Gastrocnemius medialis (tissue), 4 donors: ENCODE results near the gene WIF1. TPM values are rescaled to one million over a fixed set of nuclear protein-coding genes. Genes with fewer than 3 reads are reported as not detected.

Experiments used
- ATAC-seq, 2 donors: fragments of 150-250 bp; one replicate each; pipeline ENCODE4 v1.9.1; 2016
- DNase-seq, 2 donors: peaks; one replicate each; pipeline ENCODE4 v3.0.0-alpha.2; 2019
- H3K27ac ChIP-seq, 4 donors: fragments of 200-600 bp; sonication (generic); 1 replicate in 1 of 4; 2 replicates in 3 of 4; pipeline ENCODE4 v1.5.1; 2016 to 2018; ENCODE audit warnings: mild to moderate bottlenecking in 2 of 4, moderate library complexity in 1 of 4
- H3K27me3 ChIP-seq, 3 donors: fragments of 200-600 bp; sonication (generic) in 2 of 3; 1 replicate in 1 of 3; 2 replicates in 2 of 3; pipeline versions ENCODE4 v1.5.1 to v1.6.0; 2016 to 2019; ENCODE audit warnings: mild to moderate bottlenecking in 1 of 3, moderate library complexity in 1 of 3
- H3K36me3 ChIP-seq, 2 donors: fragments of 200-600 bp; sonication (generic) in 1 of 2; one replicate each; pipeline ENCODE4 v1.5.1; 2017 to 2018
- H3K4me1 ChIP-seq, 2 donors: fragments of 200-600 bp; sonication (generic) in 1 of 2; one replicate each; pipeline ENCODE4 v1.5.1; 2016 to 2017; ENCODE audit warnings: mild to moderate bottlenecking in 2 of 2
- H3K4me3 ChIP-seq, 4 donors: fragments of 200-600 bp; sonication (generic) in 3 of 4; 1 replicate in 1 of 4; 2 replicates in 3 of 4; pipeline ENCODE4 v1.5.1; 2016 to 2019; ENCODE audit warnings: mild to moderate bottlenecking in 2 of 4
- H3K9me3 ChIP-seq, 3 donors: fragments of 200-600 bp; sonication (generic) in 2 of 3; 1 replicate in 1 of 3; 2 replicates in 2 of 3; pipeline ENCODE4 v1.5.1; 2016 to 2019
- POLR2A ChIP-seq, 2 donors: fragments of 450-650 bp; IDR thresholded peaks; one replicate each; pipeline ENCODE4 v1.6.1; 2017; ENCODE audit warnings: antibody characterized with exemption in 2 of 2, mild to moderate bottlenecking in 2 of 2, moderate library complexity in 2 of 2
- in situ Hi-C, 4 donors: fragments of 200-750 bp; cut with MboI; loops; one replicate each; pipeline versions ENCODE4 v1.15.0 to v1.8.0; 2017; ENCODE audit warnings: low sequenced_read_pairs in 4 of 4
- intact Hi-C: fragments of 100-400 bp; cut with DNase I; formaldehyde crosslinking; loops from one replicate; pipeline ENCODE4 v1.15.1; 2023; ENCODE audit warnings: low total_unique reads
- total RNA-seq, 4 donors: library from RNA; depleted of rRNA; stranded (reverse); fragments of >200 nt; gene quantifications; one replicate each; pipeline versions ENCODE4 v1.1.0 to v1.2.3, GENCODE V29; 2016
- TF ChIP-seq, protein P1 (sequence below), 5 experiments: fragments of 450-650 bp in 3 of 5; fragments of 200-600 bp in 2 of 5; sonication (generic) in 2 of 5; IDR thresholded peaks in 4 of 5; conservative IDR thresholded peaks in 1 of 5; 1 replicate in 4 of 5; 2 replicates in 1 of 5; pipeline ENCODE4 v1.5.1; 2016 to 2019; ENCODE audit warnings: antibody characterized with exemption in 5 of 5, mild to moderate bottlenecking in 3 of 5, moderate library complexity in 3 of 5

Gene WIF1
- total RNA-seq, 4 donors from 2014 or later: not detected

DNA sequence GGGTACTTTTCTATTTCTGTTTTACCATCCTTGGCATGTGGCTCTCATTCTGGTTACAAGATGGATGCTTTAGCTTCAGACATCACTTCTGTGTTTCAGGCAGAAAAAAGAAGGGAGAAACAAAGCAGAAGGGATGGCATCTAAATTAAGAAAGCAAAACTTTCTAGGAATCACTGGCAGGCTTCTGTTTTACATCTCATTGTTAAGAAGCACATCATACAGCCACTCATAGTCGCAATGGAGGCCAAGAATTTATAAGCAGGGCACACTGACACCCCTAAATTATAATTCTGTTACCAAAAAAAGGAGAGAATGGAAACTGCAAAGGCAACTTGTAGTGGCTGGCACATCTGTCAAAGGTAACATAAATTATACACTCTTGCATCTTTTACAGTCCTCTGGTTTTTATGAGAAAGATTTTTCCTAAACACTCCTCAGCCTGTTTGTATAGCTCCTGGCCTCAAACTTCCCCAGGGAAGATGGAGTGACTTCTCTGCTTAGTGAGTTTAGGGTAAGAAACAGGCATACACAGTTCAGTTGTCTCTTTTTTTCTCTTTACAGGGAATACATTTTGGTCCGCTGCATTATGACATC is 26.3 kb upstream of the WIF1 start:
- in situ Hi-C loops (no loop called here), intact Hi-C loops (no loop called here)
- TF ChIP-seq POLR2A (IDR thresholded peaks at IDR 0.05): no peak
- TF ChIP-seq, protein P1, sequence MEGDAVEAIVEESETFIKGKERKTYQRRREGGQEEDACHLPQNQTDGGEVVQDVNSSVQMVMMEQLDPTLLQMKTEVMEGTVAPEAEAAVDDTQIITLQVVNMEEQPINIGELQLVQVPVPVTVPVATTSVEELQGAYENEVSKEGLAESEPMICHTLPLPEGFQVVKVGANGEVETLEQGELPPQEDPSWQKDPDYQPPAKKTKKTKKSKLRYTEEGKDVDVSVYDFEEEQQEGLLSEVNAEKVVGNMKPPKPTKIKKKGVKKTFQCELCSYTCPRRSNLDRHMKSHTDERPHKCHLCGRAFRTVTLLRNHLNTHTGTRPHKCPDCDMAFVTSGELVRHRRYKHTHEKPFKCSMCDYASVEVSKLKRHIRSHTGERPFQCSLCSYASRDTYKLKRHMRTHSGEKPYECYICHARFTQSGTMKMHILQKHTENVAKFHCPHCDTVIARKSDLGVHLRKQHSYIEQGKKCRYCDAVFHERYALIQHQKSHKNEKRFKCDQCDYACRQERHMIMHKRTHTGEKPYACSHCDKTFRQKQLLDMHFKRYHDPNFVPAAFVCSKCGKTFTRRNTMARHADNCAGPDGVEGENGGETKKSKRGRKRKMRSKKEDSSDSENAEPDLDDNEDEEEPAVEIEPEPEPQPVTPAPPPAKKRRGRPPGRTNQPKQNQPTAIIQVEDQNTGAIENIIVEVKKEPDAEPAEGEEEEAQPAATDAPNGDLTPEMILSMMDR (IDR thresholded peaks at IDR 0.05 in 4 of 5, conservative IDR thresholded peaks at IDR 0.05 in 1 of 5): no peak

GRCh38 chr12:65140738-65141137 is 19.6 kb upstream of the WIF1 start:
- in situ Hi-C loops: no loop called here
- no peaks in the 10 kb centered on the region for H3K27me3 ChIP-seq

More for the DNA sequence above, 26.3 kb upstream of the WIF1 start:
- Histone ChIP-seq H3K4me3 (no peak overlapping the region), H3K9me3 (no peaks in the 10 kb centered on the region), H3K27ac (no peak overlapping the region), H3K27me3 (no peaks in the 10 kb centered on the region), H3K36me3 (no peaks in the 10 kb centered on the region), H3K4me1 (no peaks in the 10 kb centered on the region)
- ATAC-seq (no peak), DNase-seq (no peak)

GRCh38 chr12:65139389-65139788 is 18.3 kb upstream of the WIF1 start:
- H3K36me3 ChIP-seq: no peaks in the 10 kb centered on the region
- intact Hi-C loops (no loop called here), in situ Hi-C loops (no loop called here)
- no peaks in the 10 kb centered on the region for H3K4me1 ChIP-seq
- no peak for DNase-seq
- ATAC-seq: no peak
- H3K27ac ChIP-seq: no peak overlapping the region
- TF ChIP-seq, protein P1 (IDR thresholded peaks at IDR 0.05 in 4 of 5, conservative IDR thresholded peaks at IDR 0.05 in 1 of 5): no peak
- TF ChIP-seq POLR2A (IDR thresholded peaks at IDR 0.05): no peak
- H3K4me3 ChIP-seq: no peak overlapping the region
- H3K27me3 ChIP-seq: no peaks in the 10 kb centered on the region
- H3K9me3 ChIP-seq: no peaks in the 10 kb centered on the region

More at GRCh38 chr12:65140738-65141137, 19.6 kb upstream of the WIF1 start:
- Histone ChIP-seq H3K9me3 (no peaks in the 10 kb centered on the region), H3K36me3 (no peaks in the 10 kb centered on the region), H3K27ac (no peak overlapping the region), H3K4me1 (no peaks in the 10 kb centered on the region), H3K4me3 (no peak overlapping the region)
- DNase-seq: no peak
- no peak for ATAC-seq
- TF ChIP-seq POLR2A (IDR thresholded peaks at IDR 0.05): no peak
- TF ChIP-seq, protein P1 (IDR thresholded peaks at IDR 0.05 in 4 of 5, conservative IDR thresholded peaks at IDR 0.05 in 1 of 5): no peak
- intact Hi-C loops: no loop called here

DNA sequence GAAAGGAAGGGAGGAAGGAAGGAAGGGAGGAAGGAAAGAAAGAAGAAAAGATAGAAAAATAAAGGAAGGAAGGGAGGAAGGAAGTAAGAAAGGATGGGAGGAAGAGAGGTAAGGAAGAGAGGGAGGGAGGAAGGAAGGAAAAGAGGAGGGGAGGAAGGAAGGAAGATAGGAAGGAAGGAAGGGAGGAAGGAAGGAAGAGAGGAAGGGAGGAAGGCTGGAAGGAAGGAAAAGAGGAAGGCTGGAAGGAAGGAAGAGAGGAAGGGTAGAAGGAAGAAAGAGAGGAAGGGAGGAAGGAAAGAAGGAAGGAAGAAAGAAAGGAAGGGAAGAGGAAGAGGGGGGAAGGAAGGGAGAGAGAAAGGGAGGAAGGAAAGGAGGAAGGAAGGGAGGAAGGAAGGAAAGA is 12.8 kb upstream of the WIF1 start:
- no peak for DNase-seq
- intact Hi-C loops (no loop called here), in situ Hi-C loops (no loop called here)

More for the DNA sequence above, 12.8 kb upstream of the WIF1 start:
- no peak overlapping the region for H3K4me3 ChIP-seq
- no peaks in the 10 kb centered on the region for H3K36me3 ChIP-seq
- TF ChIP-seq, protein P1 (IDR thresholded peaks at IDR 0.05 in 4 of 5, conservative IDR thresholded peaks at IDR 0.05 in 1 of 5): no peak
- TF ChIP-seq POLR2A (IDR thresholded peaks at IDR 0.05): no peak
- H3K27ac ChIP-seq: no peak overlapping the region
- no peaks in the 10 kb centered on the region for H3K9me3 ChIP-seq
- no peaks in the 10 kb centered on the region for H3K4me1 ChIP-seq
- ATAC-seq: no peak
- H3K27me3 ChIP-seq: no peaks in the 10 kb centered on the region
